HG02981 (cell line): ENCODE measurements around the gene TMCC2.

ENCODE experiments used
- ATAC-seq: cut with Tn5 transposase; IDR thresholded peaks from one replicate; pipeline ENCODE4 v1.9.1; 2021; ENCODE audit warnings: mild to moderate bottlenecking, moderate library complexity; ENCODE audit not compliant: unreplicated experiment

TMCC2 gene

DNA sequence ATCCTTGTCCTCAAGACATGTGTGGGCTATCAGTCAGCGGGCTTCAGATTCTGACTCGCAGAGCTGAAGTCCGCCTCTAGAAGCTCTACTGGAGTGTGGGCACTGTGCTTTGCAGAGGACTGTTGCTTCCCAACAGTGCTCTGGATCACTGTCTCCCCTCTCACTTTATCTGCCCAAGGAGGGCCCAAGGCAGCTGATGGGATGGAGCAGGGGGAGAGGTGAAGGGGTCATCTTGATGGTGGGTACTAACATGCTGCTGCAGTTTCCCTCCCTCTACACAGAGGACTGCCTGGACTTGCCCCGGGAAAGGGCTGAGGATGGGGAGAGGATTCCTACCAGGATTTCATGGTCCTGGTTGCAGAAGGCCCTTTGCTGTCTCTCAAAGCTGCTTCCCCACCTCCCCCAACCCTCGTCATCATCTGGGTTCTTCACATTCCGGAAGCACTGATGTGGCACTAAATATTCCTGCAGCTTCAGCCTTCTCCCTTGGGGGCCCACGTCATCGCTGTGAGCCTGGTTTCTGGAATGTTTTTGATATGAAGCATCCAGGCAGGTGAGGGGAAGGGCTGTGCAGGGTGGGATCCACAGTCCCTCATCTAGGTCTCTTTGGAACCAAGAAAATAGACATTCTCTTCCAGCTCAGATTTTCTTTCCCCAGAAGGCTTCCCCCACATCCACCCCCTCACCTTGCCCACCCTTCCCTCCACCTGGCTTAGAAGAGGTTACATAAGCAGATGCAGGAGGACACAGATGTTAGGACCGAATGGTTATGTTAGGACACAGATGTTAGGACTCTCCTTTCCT lies 70.6 kb downstream of the TMCC2 start:
- no peak for ATAC-seq

GRCh38 chr1:205300149-205300548 lies 72.4 kb downstream of the TMCC2 start:
- ATAC-seq, result no peak

DNA sequence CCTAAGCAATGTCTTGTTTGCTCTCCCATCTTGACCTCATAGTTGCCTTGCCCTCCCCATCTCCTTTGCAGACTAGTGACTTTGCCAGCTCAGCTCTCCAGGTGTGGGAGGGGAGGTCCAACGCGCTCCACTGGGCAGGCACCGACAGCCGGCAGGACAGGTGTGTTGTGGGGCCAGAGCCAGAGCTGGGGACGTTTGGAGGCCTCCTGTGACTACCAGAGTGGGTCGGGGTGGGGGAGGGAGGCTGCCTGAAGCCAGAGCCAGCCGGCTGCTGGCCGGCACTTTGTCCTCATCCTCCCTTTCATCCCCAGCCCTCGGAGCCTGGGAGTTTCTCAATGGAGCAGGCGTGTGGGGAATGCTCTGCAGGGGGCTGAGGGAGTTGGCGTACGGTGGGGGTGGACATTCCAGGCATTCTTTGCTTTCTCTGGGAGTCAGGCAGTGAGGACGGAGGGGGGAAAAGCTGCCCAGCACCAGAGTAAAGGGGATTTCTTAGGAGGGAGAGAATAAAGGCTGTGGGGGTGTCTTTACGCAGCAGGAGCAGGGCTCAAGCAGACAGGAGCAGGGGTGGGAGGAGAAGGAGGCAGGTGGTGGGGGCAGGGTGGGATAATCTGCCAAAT lies 73.6 kb downstream of the TMCC2 start:
- ATAC-seq, result no peak

DNA sequence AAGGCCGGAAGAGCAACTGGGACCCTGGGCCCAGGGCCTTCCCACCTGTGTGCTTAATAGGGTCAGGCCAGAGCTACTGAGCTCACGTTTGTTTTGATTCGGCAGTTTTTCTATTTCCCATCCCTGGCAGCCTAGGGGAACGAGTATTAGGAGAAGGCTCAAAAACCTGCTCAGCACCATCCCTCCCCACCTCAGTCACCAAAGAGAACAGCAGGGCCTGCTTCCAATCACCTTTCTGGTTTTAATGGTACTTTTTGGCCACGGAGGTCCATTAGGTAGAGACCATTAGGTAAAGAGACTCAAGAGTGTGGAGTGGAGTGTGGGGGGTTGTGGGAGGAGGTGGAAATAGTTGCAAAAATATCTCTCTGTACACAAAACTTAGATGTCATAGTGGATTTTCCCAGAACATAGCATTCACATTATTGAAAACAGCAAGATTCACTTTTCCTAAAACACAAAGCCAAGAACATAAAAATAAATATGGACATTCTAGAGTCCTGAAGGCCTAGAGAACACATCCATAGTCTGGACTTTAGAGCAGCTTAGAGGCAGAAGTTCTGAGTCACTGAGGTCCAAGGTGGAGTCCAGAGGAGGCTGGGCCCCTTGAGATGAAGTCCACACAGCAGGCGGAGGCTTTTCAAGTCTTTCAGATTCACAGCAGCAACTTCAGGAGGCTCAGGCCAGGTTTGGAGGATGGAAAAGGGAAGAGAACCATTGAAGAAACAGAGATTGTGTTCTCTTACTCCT lies 74.3 kb downstream of the TMCC2 start:
- no peak for ATAC-seq

- no peak for ATAC-seq
Observed at GRCh38 chr1:205303247-205303888, 75.6 kb downstream of the TMCC2 start.

DNA sequence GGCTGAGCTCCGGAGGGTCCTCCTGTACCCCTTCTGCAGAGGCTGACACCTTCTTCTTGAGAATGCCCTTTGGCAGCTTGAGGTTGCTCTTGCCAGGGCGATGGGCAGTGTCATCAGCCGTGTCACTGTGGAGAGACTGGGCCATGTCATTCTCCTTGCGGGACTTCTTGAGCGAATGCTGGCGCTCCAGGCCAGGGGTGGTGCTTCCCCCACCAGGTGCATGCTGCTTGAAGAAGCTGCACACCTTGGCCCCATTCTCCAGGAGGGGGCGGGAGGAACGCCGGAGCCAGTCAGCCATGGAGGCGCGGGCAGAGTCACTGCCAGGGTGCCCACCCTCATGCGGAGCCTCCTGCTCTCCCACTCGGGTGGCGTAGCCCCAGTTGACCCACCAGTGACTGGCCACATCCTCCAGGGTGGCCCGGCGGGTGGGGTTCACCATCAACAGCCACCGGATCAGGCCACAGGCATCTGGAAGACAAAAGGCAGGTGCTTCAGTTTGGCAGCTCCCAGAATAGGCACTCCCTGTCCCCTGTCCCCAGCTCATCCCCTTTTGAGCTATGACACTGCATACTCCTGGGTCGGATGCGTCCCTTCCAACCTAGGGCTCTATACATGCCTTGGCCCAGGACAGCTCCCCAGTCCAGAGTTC lies 76.4 kb downstream of the TMCC2 start:
- no peak for ATAC-seq

- ATAC-seq, result no peak
Observed at GRCh38 chr1:205304695-205305070, 76.9 kb downstream of the TMCC2 start.

GRCh38 chr1:205306929-205307566 lies 79.3 kb downstream of the TMCC2 start:
- ATAC-seq, result no peak

DNA sequence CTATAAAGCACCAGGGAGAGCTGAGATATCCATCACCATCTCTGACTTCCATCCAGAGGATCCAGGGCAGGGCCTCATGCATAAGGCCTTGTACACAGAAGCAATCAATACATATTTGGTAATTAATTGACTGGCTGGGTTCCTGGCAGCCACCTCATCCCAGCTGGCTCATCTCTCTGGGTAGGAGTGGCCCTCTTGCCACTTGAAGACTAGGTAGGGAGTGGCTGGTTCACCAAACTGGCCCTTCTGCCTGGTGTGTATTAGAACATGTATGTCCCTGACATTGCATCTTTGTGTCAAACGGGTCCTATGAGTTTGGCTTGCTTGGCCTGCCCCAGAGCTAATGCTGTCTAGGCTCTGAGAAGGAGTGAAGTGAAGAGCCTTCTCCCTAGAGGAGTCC lies 82.0 kb downstream of the TMCC2 start:
- ATAC-seq, result no peak

GRCh38 chr1:205310976-205311704 lies 83.4 kb downstream of the TMCC2 start:
- ATAC-seq, result no peak

DNA sequence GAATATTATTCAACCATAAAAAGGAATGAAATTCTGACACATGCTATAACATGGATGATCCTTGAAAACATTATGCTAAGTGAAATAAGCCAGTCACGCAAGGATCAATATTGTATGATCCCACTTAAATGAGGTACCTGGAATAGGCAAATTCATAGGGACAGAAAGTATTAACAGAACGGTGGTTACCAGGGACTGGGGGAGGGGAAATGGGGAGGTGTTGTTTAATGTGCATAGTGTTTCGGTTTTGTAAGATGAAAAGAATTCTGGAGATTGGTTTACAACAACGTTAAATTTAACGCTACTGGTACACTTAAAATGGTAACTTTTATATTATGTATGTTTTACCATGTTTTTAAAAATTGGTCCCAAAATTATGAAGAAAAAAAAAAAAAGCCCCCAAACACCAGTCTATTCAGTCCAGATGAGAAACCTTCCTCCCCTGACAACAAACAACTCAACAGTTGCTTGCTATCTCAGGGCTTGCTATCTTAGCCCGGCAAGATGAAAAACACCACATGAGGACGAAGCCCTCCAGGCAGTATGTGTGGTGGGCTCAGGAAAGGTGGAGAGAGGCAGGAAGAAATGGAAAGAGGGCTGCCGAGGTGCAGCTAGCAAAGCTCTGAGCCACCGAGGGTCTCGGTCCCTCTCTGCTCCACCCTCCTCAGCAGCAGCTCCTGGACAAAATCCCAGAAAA lies 85.3 kb downstream of the TMCC2 start:
- ATAC-seq, result no peak

DNA sequence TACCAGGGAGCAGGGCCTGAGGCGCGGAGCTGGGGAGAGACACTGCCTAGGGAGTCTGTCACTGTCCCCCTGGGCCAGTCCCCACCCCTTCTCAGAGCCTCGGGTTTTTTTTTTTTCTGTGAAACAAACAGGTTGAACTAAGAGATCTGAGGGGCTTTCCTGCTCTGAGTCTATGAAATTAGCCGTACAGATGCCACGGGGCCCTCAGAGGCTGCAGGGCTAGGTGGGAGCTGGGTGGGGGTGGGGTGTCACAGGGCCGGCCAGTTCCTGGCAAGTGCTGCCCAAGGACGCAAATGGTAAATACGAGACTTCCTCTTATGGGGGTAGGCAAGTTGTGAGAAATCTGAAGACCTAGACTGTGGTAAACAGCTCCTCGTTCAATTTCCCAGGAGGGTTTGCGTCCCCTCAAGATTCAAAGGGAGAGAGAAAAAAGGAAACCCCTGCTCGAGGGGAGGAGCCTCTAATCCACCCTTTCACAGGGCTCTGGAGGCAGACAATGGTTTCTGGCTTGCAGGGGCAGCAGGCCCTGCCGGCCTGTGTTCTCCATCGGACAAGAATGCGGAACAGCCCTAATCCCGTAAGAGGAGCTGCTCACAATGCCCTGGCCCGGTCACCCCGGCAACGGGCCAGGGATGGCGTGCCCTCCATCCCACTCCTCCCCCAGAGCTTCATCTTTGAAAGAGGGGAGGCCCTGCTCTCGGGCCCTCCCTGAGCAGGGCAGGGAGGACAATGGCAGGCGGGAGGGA lies 86.0 kb downstream of the TMCC2 start:
- no peak for ATAC-seq

- no peak for ATAC-seq
Observed at GRCh38 chr1:205315008-205315618, 87.4 kb downstream of the TMCC2 start.

DNA sequence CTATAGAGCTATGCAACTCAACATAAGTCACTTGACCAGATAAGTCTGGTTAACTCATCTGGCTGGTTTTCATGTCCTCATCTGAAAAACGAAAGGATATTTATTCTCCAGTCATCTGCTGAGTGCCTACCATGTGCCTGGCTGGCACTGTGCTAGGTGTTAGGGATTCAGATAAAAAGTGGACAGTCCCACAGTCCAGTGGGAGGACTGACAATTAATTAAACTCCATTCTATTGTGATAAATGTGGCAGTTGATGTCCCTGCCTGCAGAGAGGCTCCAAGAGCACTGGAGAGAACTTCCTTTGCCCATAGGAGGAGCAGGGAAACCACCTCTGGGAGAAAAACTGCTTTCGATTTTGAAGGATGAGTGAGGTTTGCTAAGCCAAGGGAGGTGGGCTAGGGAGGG lies 88.4 kb downstream of the TMCC2 start:
- no peak for ATAC-seq

- ATAC-seq, result no peak
Observed at GRCh38 chr1:205317311-205317917, 89.7 kb downstream of the TMCC2 start.

GRCh38 chr1:205318231-205318991 lies 90.7 kb downstream of the TMCC2 start:
- ATAC-seq, result no peak
